GM12892 (cell line): ENCODE results near the gene MLX.

ENCODE experiments used
- POLR2A ChIP-seq: IDR thresholded peaks from 2 replicates; pipeline ENCODE4 v1.6.1; 2011; ENCODE audit warnings: low read depth, low read length, control low read depth
- POLR2AphosphoS5 ChIP-seq: IDR thresholded peaks from 2 replicates; pipeline ENCODE4 v1.6.1; 2011; ENCODE audit warnings: low read depth, low read length, control low read depth
- TAF1 ChIP-seq: IDR thresholded peaks from 2 replicates; pipeline ENCODE4 v1.6.1; 2011; ENCODE audit warnings: low read depth, mild to moderate bottlenecking, control low read depth, low read length, borderline replicate concordance

- TF ChIP-seq POLR2A (no peak), TAF1 (no peak), POLR2AphosphoS5 (no peak)
Observed at GRCh38 chr17:42531455-42532354, 35.2 kb upstream of the MLX start.
